NCI-H1105 (cell line): ENCODE data around the gene HNRNPA1L2.
"Not testable (repeated sequence)": the region's sequence is repeated elsewhere in the genome, so short reads cannot be mapped to it uniquely, and the experiment has no call there.

ENCODE experiments used
- DNase-seq: peaks from one replicate; lab custom pipeline; 2025; lab: John Stamatoyannopoulos, UW

The HNRNPA1L2 gene

GRCh38 chr13:52642131-52642530, at the start of gene HNRNPA1L2:
HNRNPA1L2 (plus strand) TSS chr13:52642431; CDS start chr13:52642493, 62 bp downstream.
- DNase-seq = no peak

GRCh38 chr13:52593175-52593574, 49.1 kb upstream of the HNRNPA1L2 start:
- not testable (repeated sequence) for DNase-seq

GRCh38 chr13:52593812-52594211, 48.4 kb upstream of the HNRNPA1L2 start:
- DNase-seq = not testable (repeated sequence)

DNA sequence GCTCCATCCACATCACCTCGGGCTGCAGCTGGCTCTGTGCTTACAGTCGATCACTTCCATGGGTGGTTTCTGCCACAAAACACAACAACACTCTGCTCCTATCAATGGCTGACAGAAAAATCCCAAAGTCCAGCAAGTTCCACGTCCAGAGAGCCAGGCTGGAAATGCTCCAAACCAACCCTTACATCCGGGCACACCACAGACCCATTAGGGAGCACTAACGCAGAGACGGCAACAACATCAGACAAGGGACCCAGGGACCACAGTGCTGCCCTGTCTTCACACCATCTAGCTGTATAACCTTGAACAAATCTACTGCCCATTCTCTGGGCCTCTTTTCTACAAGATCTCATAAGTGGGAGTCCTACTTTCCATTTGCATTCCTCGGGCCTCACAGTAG, 47.9 kb upstream of the HNRNPA1L2 start:
- not testable (repeated sequence) for DNase-seq

DNA sequence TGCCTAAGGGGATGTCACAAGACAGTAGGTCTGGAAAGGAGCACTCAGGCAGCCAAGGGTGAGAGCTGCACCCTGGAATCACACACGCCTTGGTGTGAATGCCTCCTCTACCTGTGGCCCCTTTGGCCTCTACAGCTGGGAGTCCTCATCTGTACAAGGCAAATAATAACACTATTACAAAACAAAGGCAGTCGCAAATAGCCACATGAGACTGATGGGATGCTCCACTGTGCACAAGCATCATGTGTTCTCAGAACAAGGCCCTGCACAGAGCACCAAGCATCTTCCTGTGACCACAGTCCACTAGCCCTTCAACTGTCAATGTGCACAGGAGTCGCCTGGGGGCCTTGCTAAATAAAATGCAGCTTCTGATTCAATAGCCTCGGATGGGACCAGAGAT, 44.6 kb upstream of the HNRNPA1L2 start:
- DNase-seq = no peak

- no peak for DNase-seq
Observed at GRCh38 chr13:52599037-52599847, 43.0 kb upstream of the HNRNPA1L2 start.

GRCh38 chr13:52599848-52600603, 42.2 kb upstream of the HNRNPA1L2 start:
- DNase-seq = peak; percentile 39

DNA sequence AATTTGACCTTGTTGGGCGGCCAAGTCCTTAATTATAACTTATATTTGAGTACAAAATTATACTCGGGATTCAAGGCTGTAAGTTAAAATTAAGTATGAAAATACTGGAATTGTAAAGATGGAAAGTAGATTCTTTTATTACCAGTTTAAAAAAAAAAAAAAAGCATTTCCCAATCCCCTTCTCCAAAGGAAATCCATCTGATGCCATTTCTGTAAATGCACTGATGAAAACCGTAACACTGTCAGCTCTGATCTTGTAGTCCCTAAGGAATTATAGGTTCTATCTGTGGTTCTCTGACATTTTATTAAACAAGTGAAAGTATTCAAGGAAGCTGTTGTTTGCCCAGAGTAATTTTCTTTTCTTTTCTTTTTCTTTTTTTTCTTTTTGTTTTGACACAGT, 41.6 kb upstream of the HNRNPA1L2 start:
- DNase-seq = no peak

DNA sequence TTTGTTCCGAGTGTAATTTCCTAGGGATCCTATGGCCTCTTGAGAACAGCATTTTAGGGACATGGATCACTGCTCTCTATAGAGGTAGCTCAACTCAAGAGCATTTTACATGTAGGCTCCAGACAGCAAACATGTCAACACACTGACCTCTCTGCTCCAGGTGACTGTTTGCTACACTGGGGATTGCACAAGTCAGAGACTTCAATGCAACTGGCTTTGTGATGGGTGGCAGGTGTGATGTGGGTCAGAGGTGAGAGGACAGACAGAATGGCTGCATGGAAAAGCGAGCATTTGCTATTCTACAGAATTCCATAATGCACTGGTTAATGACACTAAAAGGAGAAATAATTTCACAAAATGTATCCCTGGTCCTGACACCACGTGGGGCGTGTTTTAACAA, 38.9 kb upstream of the HNRNPA1L2 start:
- DNase-seq = not testable (repeated sequence)

GRCh38 chr13:52606126-52606525, 36.1 kb upstream of the HNRNPA1L2 start:
- not testable (repeated sequence) for DNase-seq

DNA sequence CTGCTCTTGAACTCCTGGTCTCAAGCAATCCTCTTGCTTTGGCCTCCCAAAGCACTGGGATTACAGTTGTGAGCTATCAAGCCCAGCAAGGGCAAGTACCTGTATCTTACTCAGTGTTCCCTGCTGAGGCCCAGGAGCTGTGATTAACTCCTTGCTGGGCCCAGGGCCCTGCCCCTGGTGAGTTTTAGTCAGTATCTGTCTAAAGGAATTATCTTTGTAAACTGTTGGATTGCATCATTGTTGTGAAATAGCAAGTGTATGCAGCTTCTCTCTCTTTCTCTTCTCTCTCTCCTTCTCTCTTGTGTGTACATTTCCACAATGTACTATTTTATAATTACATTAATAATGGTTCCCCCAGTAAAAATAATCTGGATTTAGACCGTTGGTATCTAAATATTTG, 35.4 kb upstream of the HNRNPA1L2 start:
- not testable (repeated sequence) for DNase-seq

DNA sequence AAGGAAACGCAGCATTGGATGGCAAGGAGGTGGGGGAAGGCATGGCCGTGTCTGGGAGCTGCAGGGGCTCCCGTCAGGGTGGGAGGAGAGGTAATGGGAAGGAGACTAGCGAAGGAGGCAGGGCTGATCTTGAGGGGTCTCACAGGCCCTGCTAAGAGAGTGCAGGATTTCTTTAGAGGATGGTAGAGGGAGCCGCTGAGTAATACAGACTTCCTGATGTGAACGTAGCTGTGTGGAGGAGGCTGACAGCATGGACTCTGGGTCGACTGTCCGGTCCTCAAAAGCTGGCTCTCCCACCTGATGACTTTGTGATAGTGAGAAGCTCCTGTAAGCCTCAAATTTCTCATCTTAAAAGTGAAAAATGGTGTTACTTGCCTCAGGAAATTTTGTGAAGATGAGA, 34.0 kb upstream of the HNRNPA1L2 start:
- DNase-seq = not testable (repeated sequence)

- not testable (repeated sequence) for DNase-seq
Observed at GRCh38 chr13:52609013-52609606, 33.1 kb upstream of the HNRNPA1L2 start.

- DNase-seq = not testable (repeated sequence)
Observed at GRCh38 chr13:52610158-52610557, 32.1 kb upstream of the HNRNPA1L2 start.

GRCh38 chr13:52615134-52615801, 27.0 kb upstream of the HNRNPA1L2 start:
- DNase-seq = no peak

GRCh38 chr13:52615812-52616211, 26.4 kb upstream of the HNRNPA1L2 start:
- no peak for DNase-seq

GRCh38 chr13:52617070-52618060, 24.9 kb upstream of the HNRNPA1L2 start:
- peak; percentile 68 for DNase-seq

DNA sequence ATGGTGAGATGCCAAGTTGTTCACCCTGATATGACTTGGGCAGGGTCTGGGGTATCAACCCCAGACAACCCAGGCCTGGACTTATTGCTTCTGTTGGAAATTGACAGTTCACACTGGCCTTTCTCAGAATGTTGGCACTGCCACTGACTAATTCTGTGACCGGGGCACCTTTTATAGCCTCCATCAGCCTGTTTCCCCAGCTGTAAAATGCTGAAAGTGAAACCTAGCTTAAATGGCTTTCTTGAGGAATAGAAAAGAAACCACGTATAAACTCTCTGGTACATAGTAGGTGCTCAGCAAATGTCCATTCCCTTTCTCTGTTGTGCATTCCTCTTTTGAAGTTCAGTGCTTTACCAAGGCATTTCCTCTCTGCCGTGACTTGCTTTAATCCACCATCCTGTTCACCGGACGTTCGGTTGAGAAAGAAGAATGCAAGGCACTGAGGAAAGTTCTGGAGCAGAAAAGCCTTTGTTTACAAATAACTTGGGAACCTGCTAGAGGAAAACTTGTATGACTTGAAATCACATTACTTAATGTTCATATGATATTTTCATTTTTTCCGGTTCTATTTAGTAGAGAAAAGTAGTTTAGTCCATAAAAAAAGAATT, 11.0 kb upstream of the HNRNPA1L2 start:
- not testable (repeated sequence) for DNase-seq

DNA sequence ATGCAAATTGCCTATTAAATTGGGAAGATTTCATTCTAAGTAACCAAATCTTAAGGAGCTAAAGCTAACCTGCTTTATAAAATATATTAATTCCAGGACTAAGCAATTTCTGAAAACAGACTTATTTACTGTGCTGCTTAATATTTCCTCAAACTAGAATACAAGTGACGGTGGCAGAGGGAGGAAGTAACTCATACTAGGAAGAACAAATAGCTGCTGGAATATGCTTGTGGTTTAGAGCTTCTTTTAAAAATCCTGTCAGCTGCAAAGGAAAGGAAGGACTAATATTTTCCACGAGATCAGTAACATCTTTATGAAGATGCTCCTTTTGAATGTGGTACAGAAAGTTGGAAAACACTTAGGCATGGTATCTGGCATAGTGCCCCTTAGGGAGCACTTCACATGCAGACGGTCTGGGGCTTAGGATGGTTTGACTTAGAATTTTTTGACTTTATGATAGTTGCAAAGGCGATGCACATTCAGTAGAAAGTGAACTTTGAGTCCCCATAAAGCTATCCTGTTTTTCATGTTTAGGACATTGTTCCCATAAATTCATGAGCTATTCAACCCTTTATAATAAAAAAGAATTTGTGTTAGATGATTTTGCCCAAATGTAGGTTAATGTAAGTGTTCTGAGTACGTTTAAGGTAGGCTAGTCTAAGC, 3.4 kb upstream of the HNRNPA1L2 start:
- DNase-seq = no peak

- DNase-seq = no peak
Observed at GRCh38 chr13:52644108-52644507, 1.9 kb downstream of the HNRNPA1L2 start.
